Astrocyte (in vitro differentiated cells and primary cell): ENCODE data around the gene KCNH2. TPM values are rescaled to one million over a fixed set of nuclear protein-coding genes. Genes with fewer than 3 reads are reported as not detected.
A peak's percentile ranks its signal among the peaks of the same experiment; 100 is the strongest.

ENCODE experiments used
- DNase-seq: peaks from one replicate; pipeline ENCODE4 v3.0.0-alpha.2; 2010; ENCODE audit warnings: low read depth
- FAIRE-seq: peaks from 2 replicates; lab custom pipeline; 2011; peaks lifted over from hg19 to GRCh38; lab: Jason Lieb, UNC
- H2AFZ ChIP-seq: 2 replicates; pipeline ENCODE4 v1.6.0; 2012; ENCODE audit warnings: low read depth, low read length, inconsistent platforms
- H3K27ac ChIP-seq: 2 replicates; pipeline ENCODE4 v1.5.1; 2011; ENCODE audit warnings: low read depth, low read length, inconsistent platforms
- H3K27me3 ChIP-seq: 2 replicates; pipeline ENCODE4 v1.6.0; 2011; ENCODE audit warnings: low read length, inconsistent platforms; ENCODE audit not compliant: insufficient read depth
- H3K36me3 ChIP-seq: 2 replicates; pipeline ENCODE4 v1.5.1; 2011; ENCODE audit warnings: low read length, inconsistent platforms; ENCODE audit not compliant: insufficient read depth
- H3K4me1 ChIP-seq: 2 replicates; pipeline ENCODE4 v1.5.1; 2011; ENCODE audit warnings: low read length, inconsistent platforms; ENCODE audit not compliant: insufficient read depth
- H3K4me2 ChIP-seq: 2 replicates; pipeline ENCODE4 v1.6.0; 2012; ENCODE audit warnings: low read length, inconsistent platforms
- H3K4me3 ChIP-seq: 2 replicates; pipeline ENCODE4 v1.5.1; 2011; ENCODE audit warnings: low read depth, mild to moderate bottlenecking, low read length, inconsistent platforms; ENCODE audit not compliant: insufficient read depth
- H3K79me2 ChIP-seq: 2 replicates; pipeline ENCODE4 v1.6.0; 2012; ENCODE audit warnings: mild to moderate bottlenecking, low read length, inconsistent platforms; ENCODE audit not compliant: insufficient read depth
- H3K9ac ChIP-seq: 2 replicates; pipeline ENCODE4 v1.6.0; 2012; ENCODE audit warnings: mild to moderate bottlenecking, low read length, inconsistent platforms
- H3K9me3 ChIP-seq: 2 replicates; pipeline ENCODE4 v1.5.1; 2012; ENCODE audit warnings: low read depth, mild to moderate bottlenecking, low read length, inconsistent platforms; ENCODE audit not compliant: insufficient read depth
- H4K20me1 ChIP-seq: 2 replicates; pipeline ENCODE4 v1.6.0; 2012; ENCODE audit warnings: low read length, inconsistent platforms; ENCODE audit not compliant: insufficient read depth
- H3K27ac Mint-ChIP-seq: one replicate; pipeline ENCODE4 v1.8.0; 2021; ENCODE audit warnings: mild to moderate bottlenecking, mixed read lengths; ENCODE audit not compliant: unreplicated experiment
- H3K27me3 Mint-ChIP-seq: one replicate; pipeline ENCODE4 v1.8.0; 2021; ENCODE audit warnings: low read depth, mixed read lengths; ENCODE audit not compliant: unreplicated experiment
- H3K36me3 Mint-ChIP-seq: one replicate; pipeline ENCODE4 v1.8.0; 2021; ENCODE audit warnings: low read depth, mixed read lengths; ENCODE audit not compliant: unreplicated experiment
- H3K4me1 Mint-ChIP-seq: one replicate; pipeline ENCODE4 v1.8.0; 2021; ENCODE audit warnings: low read depth, mixed read lengths; ENCODE audit not compliant: unreplicated experiment
- H3K4me3 Mint-ChIP-seq: one replicate; pipeline ENCODE4 v1.8.0; 2021; ENCODE audit warnings: mild to moderate bottlenecking, moderate library complexity, mixed read lengths; ENCODE audit not compliant: unreplicated experiment
- H3K9me3 Mint-ChIP-seq: one replicate; pipeline ENCODE4 v1.8.0; 2021; ENCODE audit warnings: mild to moderate bottlenecking, mixed read lengths; ENCODE audit not compliant: unreplicated experiment
- EZH2 ChIP-seq: IDR thresholded peaks from 2 replicates; pipeline ENCODE4 v1.6.1; 2012; ENCODE audit warnings: mild to moderate bottlenecking, low read length, inconsistent platforms; ENCODE audit not compliant: insufficient read depth
- total RNA-seq: library from RNA; stranded (reverse); gene quantifications from 2 replicates; pipeline ENCODE4 v1.2.1, GENCODE V29; 2021
- TF ChIP-seq, protein P1 (sequence below): IDR thresholded peaks from 2 replicates; pipeline ENCODE4 v1.5.1; 2011; ENCODE audit warnings: low read depth, mild to moderate bottlenecking, inconsistent platforms, low read length, moderate library complexity; ENCODE audit not compliant: insufficient read depth

KCNH2 gene
- total RNA-seq, 1 donor from 2014 or later, result 4.6 TPM

- H3K9ac ChIP-seq, result no peak overlapping the region
- no peaks in the 10 kb centered on the region for H3K36me3 ChIP-seq
- no peak overlapping the region for H3K4me2 ChIP-seq
- no peaks in the 10 kb centered on the region for H3K9me3 ChIP-seq
- Mint-ChIP-seq H3K4me1 (peaks cover 20% of the 10 kb centered on the region), H3K36me3 (no peaks in the 10 kb centered on the region), H3K9me3 (no peaks in the 10 kb centered on the region), H3K27ac (no peak overlapping the region), H3K27me3 (peaks cover 20% of the 10 kb centered on the region), H3K4me3 (no peak overlapping the region)
- no peak overlapping the region for H3K27ac ChIP-seq
- DNase-seq, result no peak
- no peaks in the 10 kb centered on the region for H4K20me1 ChIP-seq
- H3K4me3 ChIP-seq, result no peak overlapping the region
- no peak for FAIRE-seq
- peaks cover 24% of the 10 kb centered on the region for H3K27me3 ChIP-seq
- H3K4me1 ChIP-seq, result peaks cover 9% of the 10 kb centered on the region
- no peak overlapping the region for H2AFZ ChIP-seq
- TF ChIP-seq, protein P1, sequence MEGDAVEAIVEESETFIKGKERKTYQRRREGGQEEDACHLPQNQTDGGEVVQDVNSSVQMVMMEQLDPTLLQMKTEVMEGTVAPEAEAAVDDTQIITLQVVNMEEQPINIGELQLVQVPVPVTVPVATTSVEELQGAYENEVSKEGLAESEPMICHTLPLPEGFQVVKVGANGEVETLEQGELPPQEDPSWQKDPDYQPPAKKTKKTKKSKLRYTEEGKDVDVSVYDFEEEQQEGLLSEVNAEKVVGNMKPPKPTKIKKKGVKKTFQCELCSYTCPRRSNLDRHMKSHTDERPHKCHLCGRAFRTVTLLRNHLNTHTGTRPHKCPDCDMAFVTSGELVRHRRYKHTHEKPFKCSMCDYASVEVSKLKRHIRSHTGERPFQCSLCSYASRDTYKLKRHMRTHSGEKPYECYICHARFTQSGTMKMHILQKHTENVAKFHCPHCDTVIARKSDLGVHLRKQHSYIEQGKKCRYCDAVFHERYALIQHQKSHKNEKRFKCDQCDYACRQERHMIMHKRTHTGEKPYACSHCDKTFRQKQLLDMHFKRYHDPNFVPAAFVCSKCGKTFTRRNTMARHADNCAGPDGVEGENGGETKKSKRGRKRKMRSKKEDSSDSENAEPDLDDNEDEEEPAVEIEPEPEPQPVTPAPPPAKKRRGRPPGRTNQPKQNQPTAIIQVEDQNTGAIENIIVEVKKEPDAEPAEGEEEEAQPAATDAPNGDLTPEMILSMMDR, result no peak
- no peak for TF ChIP-seq EZH2
- no peaks in the 10 kb centered on the region for H3K79me2 ChIP-seq
Measured at GRCh38 chr7:151023232-151023631, 45.1 kb upstream of the KCNH2 start.

GRCh38 chr7:151020231-151020630 is 42.1 kb upstream of the KCNH2 start:
- Histone ChIP-seq H4K20me1 (no peaks in the 10 kb centered on the region), H3K4me1 (peaks cover 13% of the 10 kb centered on the region), H2AFZ (no peak overlapping the region), H3K9ac (no peak overlapping the region), H3K27me3 (peaks cover 29% of the 10 kb centered on the region), H3K4me3 (no peak overlapping the region), H3K27ac (no peak overlapping the region), H3K79me2 (no peaks in the 10 kb centered on the region), H3K36me3 (no peaks in the 10 kb centered on the region), H3K4me2 (no peak overlapping the region), H3K9me3 (no peaks in the 10 kb centered on the region)
- H3K27ac Mint-ChIP-seq, result no peak overlapping the region
- H3K9me3 Mint-ChIP-seq, result peaks cover 2% of the 10 kb centered on the region
- H3K4me3 Mint-ChIP-seq, result no peak overlapping the region
- H3K27me3 Mint-ChIP-seq, result peaks cover 42% of the 10 kb centered on the region
- H3K4me1 Mint-ChIP-seq, result peaks cover 2% of the 10 kb centered on the region
- FAIRE-seq (no peak), DNase-seq (no peak)
- TF ChIP-seq EZH2, result no peak
- TF ChIP-seq, protein P1, result no peak
- H3K36me3 Mint-ChIP-seq, result peaks cover 3% of the 10 kb centered on the region

- Mint-ChIP-seq H3K27ac (no peak overlapping the region), H3K27me3 (peaks cover 50% of the 10 kb centered on the region), H3K4me1 (peaks cover 2% of the 10 kb centered on the region), H3K36me3 (peaks cover 8% of the 10 kb centered on the region), H3K9me3 (peaks cover 2% of the 10 kb centered on the region), H3K4me3 (no peak overlapping the region)
- H3K27me3 ChIP-seq, result peaks cover 27% of the 10 kb centered on the region
- no peak for DNase-seq
- H3K4me1 ChIP-seq, result peaks cover 15% of the 10 kb centered on the region
- H3K9ac ChIP-seq, result no peak overlapping the region
- no peaks in the 10 kb centered on the region for H3K79me2 ChIP-seq
- no peak overlapping the region for H3K27ac ChIP-seq
- H2AFZ ChIP-seq, result peak overlapping the region; percentile 63
- no peaks in the 10 kb centered on the region for H4K20me1 ChIP-seq
- TF ChIP-seq EZH2, result no peak
- TF ChIP-seq, protein P1, result no peak
- peak overlapping the region; percentile 17 for H3K4me3 ChIP-seq
- H3K9me3 ChIP-seq, result no peaks in the 10 kb centered on the region
- H3K4me2 ChIP-seq, result peak overlapping the region; percentile 76
- H3K36me3 ChIP-seq, result no peaks in the 10 kb centered on the region
- no peak for FAIRE-seq
Measured at GRCh38 chr7:151019130-151019447, 41.0 kb upstream of the KCNH2 start.
